DMS53 (cell line): ENCODE measurements around the gene ANLN.
"Not testable (repeated sequence)": the region's sequence is repeated elsewhere in the genome, so short reads cannot be mapped to it uniquely, and the experiment has no call there.

Source experiments
- DNase-seq: peaks from one replicate; lab custom pipeline; 2025; lab: John Stamatoyannopoulos, UW

ANLN gene

DNA sequence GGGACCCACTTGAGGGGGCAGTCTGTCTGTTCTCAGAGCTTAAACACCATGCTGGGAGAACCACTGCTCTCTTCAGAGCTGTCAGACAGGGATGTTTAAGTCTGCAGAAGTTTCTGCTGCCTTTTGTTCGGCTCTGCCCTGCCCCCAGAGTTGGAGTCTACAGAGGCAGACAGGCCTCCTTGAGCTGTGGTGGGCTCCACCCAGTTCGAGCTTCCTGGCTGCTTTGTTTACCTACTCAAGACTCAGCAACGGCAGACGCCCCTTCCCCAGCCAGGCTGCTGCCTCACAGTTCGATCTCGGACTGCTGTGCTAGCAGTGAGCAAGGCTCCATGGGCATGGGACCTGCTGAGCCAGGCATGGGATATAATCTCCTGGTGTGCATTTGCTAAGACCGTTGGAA lies 11.1 kb upstream of the ANLN start:
- DNase-seq: not testable (repeated sequence)

DNA sequence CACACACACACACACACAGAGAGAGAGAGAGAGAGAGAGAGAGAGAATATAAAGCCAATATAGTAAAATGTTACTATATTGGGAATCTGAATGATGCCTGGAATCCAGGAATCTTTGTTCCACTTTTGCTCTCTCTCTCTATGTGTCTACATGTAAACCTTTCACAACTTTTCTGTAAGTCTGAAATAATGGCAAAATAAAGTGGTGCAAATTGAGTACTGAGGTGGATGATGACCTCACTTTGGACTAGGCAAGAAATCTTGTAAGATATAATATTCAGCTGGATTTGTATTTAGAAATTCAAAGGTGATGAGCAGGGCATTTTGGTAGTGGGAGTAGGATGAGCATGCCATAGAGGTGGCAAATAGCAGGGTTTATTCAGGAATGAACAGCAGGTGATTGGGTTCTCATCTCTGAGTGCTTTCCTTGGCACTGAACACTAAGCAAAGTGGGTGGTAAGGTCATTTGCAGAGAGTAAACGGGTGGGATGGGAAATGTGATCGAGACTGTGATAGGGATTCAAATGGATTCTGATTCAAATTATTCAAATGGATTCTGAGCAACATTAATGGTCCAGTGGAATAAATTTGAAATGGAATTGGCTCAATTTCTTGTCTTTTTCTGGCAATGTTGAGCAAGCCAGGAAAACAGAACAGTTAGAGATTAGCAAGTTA lies 9.7 kb upstream of the ANLN start:
- DNase-seq: no peak

DNA sequence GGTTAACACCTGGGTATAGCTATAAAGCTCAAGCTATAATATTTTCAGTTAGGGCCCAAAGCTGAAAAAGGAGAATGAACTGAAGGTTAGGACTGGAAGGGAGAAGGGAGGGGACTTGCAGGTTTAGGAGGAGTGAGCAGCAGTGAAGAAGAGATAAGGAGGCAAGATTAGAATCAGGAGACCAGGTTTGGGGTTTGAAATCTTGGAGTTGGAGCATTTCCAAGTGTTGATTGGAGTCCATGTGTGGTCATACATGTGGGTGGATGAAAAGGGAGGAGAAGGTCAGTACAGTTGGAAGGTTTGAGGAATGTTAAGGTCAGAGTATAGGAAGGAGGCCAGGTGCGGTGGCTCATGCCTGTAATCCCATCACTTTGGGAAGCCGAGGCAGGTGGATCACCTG lies 8.6 kb upstream of the ANLN start:
- DNase-seq: no peak

DNA sequence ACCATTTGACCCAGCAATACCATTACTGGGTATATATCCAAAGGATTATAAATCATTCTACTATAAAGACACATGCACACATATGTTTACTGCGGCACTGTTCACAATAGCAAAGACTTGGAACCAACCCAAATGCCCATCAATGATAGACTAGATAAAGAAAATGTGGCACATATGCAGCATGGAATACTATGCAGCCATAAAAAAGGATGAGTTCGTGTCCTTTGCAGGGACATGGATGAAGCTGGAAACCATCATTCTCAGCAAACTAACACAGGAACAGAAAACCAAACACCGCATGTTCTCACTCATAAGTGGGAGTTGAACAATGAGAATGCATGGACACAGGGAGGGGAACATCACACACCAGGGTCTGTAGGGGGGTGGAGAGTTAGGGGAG lies 6.4 kb upstream of the ANLN start:
- not testable (repeated sequence) for DNase-seq

DNA sequence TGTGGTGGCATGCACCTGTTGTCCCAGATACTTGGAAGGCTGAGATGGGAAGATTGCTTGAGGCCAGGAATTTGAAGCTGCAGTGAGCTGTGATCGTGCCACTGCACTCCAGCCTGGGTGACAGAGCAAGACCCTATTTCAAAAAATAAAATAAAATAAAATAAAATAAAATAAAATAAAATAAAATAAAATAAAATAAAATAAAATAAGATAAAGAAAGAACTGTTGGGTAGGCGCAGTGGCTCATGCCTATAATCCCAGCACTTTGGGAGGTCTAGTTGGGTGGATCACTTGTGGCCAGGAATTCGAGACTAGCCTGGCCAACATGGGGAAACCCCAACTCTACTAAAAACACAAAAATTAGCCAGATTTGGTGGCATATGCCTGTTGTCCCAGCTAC lies 4.0 kb upstream of the ANLN start:
- DNase-seq: not testable (repeated sequence)

DNA sequence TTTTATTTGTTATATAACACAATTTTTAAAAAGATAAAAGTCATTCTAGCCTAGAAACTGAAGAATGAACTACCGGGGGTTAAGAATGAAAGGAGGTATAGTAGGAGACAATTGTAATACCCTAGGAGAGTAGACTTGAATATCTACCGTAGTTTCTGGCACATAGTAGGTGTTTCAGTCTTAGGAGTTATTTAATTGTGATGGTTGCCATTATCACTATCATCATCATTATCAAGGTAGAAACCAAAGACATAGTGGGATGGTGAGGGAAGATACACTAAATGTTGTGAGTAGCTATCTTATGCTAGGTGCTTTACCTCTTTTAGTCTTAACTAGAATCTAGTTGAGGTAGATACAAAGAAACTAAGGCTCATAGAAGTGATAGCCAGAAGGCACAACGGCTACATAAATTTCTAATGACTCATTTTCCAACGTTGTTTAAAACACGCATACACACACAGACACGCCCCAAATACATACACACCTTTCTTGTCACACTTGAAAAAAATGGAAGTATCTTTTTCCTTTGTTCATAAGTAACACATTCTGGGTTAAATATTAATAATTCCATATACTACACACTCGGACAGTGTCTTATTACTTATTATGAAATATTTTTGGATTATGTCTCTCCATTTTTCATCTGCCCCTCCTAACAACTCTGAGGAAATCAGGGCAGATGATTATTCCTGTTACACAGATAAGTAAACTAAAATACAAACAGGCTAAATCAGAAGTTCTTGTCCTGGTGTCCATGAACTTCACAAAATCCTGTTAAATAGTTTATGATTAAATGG lies 2.0 kb upstream of the ANLN start:
- peak; percentile 49 for DNase-seq

DNA sequence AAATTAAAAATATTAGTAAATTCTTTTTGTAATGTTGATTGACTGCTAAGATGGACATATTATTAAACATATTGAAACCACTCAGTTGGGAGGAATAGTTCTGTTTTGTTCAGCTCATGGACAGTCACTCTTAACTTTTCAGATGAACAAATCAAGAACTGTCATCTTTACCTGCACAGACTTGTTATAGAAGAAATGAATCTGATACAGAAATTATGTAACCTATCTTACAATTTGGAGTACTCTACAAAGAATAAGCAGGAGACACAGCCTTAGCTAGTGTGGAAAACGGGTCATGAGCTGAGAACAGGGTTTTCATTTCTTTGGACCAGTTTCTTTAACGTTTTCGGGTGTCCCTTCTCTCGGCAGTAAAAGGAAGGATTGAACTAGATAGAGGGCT lies 1.2 kb upstream of the ANLN start:
- DNase-seq: no peak

DNA sequence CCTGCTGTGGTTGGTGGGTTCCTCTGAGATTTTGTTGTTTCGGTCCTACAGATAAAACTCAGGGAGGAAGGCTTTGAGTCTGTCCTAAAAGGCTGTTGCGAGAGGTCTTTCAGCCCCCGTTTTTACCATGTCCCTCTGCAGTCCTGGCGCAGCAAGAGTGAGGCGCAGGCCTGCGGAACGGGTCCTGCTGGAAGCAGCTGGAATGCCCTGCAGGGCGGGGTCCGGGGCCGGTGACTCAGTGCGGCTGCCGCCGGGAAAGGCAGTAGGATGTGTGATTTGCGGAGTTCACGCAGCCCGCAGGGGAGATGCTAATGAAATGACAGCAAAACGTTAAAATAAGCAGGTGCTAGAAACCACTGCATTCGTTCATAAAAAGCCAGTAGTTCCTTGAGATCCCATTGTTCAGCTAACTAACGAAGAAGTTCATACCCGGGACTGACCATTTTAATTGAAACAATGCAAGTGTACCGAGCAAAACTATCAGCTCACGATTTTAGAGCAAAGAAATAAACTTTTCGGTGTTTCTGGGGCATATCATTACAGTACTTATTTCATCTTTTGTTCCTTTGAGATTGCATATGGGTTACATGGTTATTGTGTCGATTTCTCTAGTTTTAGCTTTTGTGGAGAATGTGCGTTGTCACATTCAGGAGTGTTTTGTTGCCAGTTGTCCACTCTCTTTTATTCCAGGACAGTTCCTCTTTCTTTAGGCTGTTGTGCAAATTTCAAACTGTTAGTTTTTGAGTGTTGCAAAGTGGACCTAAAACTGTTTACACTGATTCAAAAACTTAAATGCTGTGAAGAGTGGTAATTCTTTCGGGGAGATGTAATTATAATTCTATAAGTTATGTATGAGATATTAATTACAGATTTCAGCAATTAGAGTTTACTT lies 783 bp downstream of the ANLN start:
- DNase-seq: peak; percentile 94

DNA sequence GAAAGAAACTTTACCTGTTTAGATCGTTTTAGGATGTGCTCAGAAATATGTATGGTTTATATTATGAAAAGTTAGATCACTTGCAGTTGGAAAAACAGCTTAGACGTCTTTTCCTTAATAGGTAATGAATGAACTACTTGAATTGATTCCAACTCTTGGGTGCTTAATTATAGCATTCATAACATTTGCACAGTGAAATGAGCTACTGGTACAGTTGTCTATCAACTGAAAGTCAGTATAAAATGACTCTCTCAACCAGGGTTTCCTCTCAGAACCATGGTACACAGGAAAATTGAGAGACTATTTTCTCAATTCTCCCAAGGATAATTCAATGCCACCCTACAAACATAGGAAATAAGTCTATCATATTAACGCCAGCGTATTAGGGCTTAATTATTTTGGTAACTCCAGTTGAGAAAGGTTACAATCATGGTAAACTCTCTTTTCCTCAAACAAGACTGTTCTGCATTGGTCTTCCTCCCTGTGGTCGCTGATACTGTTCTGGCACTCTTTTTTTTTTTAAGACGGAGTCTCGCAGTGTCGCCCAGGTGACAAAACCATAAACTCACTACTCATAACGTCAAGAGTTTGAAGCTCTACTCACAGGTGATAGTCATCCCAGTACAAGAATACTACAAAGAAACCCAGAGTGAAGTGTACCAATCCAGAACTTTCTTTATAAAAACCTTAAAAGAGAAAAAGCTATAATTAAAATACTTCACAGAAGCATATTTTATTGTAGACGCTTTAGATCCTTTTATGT lies 2.0 kb downstream of the ANLN start:
- peak; percentile 22 for DNase-seq

DNA sequence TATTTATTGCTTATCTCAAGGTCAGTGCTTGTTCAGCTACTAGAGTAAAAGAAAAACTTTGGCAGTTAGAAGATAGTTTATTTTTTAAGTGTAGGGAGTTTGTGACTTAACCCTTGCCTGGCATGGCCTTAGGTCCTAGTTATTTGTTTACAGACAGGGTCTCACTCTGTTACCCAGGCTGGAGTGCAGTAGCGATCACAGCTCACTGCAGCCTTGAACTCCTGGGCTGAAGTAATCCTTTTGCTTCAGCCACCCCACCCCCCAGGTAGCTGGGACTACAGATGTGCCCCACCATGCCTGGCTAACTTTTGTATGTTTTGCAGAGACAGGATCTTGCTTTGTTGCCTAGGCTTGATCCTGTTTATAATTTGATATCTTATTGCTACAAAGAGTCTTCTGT lies 4.2 kb downstream of the ANLN start:
- no peak for DNase-seq

DNA sequence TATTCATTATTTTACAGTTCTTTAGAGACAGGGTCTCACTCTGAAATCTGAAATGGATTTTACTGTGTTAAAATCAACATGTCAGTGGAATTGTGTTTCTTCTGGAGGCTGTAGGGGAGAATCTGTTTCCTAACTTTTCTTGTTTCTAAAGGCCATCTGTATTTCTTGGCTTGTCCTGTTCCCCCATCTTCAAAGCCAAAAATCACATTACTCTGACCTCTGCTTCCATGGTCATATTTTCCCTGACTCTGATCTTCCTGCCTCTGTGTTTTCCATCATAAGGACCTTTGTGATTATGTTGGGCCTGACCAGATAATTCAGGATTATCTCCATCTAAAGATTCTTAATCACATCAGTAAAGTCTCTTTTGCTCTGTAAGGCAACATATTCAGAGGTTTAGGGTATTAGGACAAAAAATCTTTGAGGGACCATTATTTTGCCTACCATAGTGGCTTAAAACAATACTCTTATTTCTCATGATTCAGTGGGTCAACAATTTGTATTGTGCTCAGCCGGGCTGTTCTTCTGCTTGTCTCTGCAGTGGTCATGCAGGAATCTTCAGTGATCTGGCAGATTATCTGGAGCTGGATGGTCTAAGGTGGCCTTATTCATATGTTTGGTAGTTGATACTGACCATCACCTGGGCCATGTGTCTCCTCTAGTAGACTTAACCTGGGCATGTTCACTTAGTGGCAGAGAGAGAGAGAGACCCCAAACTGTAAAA lies 5.7 kb downstream of the ANLN start:
- DNase-seq: no peak

DNA sequence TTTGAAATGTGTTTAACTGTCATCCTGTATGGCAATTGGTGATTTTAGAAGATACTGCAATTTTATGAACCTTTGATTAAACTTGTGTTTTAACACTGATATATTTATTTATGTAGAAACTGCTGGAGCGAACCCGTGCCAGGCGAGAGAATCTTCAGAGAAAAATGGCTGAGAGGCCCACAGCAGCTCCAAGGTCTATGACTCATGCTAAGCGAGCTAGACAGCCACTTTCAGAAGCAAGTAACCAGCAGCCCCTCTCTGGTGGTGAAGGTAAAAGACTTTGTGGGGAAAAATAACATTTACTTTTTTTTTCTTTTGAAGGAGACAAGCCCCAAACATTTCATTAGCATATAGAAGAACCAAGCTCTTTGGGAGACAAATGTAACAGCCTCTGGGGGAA lies 6.5 kb downstream of the ANLN start:
- no peak for DNase-seq

DNA sequence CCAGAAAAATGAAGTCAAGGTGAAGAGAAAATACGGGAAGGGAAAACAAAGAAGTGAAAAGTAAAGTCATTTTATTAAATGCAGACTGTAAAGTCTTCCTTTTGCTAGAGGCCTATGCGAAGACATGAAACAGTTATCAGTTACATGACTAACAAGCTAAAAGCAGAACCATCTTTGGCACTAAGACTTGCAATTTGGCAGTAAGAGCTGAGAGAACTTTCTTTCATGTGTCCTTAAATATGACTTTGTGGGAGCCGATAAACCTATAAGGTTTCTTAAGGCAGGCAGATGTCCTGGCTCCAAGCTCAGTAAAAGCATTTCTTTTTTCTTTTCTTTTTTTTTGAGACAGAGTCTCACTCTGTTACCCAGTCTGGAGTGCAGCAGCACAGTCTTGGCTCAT lies 10.4 kb downstream of the ANLN start:
- no peak for DNase-seq

DNA sequence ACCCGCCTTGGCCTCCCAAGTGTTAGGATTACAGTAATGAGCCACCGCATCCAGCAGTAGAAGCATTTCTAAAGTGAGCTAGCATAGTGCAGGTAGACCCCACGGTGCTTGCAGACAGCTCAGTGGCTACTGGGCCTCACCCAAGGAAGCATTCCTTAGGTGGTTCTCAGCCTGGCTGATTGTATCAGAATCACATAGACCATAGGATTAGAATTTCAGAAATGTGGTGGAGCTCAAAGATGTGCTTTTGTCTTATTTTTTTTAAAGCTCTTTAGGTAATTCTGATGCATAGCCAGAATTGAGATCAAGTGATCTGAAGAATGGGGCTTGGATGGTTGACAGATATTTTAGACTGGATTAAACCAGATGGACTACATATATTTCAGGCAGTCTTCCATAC lies 10.9 kb downstream of the ANLN start:
- no peak for DNase-seq

DNA sequence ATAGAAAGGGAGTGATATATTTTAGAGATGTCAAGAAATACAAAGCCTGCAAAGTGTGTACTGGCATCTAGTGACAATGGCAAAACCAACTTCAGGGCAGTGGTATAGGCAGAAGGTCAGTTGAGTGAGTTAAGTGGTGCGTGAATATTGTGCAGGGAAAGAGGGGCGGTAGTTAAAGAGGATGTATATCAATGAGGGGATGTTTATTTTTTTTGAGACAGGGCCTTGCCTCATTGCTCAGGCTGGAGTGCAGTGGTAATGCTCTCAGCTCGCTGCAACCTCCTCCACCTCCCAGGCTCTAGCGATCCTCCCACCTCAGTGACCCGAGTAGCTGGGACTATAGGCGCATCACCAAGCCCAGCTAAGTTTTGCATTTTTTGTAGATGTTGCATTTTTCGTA lies 13.8 kb downstream of the ANLN start:
- DNase-seq: no peak

DNA sequence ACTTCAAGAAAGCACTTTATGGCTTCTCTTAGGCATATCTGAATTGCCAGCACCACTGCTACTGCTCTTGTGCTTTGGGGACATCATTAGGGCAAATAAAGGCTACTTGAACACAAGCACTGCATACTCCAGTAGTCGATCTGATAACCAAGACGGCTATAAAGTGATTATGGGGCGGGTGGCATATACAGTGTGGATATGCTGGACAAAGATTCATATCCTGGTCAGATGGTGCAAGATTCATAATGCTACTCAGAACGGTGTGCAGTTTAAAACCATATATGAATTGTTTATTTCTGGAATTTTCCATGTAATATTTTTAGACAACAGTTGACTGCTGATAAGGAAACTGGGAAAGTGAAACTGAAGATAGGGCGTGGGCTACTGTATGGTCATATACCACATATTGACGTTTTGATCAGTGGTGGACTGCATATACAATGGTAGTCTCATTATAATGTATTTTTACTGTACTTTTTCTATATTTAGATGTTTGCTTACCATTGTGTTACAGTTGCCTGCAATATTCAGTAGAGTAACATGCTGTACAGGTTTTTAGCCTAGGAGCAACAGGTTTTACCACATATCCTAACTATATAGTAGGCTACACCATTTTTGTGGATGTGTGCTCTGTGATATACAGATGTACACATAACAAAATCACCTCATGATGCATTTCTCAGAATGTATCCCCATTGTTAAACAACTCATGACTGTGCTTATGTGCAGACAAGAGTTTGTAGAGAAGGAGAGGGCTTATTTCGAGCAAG lies 15.2 kb downstream of the ANLN start:
- no peak for DNase-seq

DNA sequence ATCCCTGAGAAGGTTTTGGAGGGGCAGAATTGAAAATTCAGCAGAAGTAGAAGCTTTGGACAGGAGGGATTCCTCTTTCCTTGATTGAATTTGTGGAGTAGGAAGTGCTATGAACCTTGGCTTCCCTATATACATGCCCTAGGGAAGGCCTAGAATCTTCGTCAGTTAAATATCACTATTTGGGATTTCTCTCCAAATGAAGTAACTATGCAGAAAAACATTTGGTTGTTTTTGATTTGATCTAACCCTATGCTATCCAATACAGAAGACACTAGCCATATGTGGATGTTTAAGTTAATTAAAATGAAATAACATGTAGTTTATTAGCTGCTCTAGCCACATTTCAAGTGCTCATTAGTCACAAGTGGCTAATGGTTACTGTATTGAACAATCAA lies 15.7 kb downstream of the ANLN start:
- DNase-seq: no peak

DNA sequence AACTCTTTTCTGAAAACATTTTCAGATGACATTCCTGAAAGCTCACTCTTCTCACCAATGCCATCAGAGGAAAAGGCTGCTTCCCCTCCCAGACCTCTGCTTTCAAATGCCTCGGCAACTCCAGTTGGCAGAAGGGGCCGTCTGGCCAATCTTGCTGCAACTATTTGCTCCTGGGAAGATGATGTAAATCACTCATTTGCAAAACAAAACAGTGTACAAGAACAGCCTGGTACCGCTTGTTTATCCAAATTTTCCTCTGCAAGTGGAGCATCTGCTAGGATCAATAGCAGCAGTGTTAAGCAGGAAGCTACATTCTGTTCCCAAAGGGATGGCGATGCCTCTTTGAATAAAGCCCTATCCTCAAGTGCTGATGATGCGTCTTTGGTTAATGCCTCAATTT lies 16.5 kb downstream of the ANLN start:
- no peak for DNase-seq

DNA sequence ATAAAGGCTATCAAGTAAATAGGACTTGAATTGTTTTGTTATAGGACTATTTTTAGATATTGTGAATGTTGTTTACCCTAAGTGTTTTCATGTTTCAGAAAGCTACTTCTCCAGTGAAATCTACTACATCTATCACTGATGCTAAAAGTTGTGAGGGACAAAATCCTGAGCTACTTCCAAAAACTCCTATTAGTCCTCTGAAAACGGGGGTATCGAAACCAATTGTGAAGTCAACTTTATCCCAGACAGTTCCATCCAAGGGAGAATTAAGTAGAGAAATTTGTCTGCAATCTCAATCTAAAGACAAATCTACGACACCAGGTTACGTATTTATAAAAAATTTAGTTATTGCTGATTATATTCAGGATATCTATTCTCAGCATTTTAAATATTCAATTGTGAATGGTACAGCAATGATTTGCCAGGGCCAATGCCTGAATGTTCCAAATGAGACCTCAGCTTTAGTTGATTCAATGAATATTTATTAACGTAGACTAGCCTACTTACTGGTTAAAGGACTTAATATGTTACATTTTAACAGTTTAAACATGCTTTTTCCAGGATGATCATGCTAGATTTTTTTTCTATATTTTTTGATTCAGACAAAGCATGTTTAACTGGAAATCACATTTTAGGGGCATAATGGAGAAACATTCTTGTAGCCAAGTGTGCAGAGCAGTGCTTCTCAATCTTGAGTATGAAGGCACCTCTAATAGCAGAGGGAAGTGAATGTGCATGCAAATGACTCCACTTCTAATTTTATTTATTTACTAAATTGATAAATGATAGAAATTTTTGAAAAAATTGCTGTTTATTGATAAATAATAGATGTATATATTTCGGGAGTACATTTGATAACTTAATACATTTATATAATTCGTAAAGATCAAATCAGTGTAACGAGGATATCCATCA lies 18.2 kb downstream of the ANLN start:
- no peak for DNase-seq

DNA sequence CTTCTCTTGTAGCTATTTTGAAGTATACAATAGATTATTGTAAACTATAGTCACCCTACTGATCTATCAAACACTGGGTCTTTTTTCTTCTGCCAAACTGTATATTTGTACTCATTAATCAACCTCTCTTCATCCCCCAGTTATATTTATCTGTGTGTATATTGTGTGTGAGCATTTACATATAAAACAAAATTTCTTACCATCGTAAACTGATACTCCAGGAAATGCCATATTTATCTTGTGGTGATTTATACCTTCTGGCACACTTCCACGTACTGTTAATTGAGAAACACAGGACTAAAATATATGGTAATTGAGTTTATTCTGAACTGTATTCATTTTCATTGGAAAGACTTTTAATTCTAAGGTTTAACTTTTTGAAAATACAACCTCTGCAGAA lies 18.9 kb downstream of the ANLN start:
- DNase-seq: no peak
